GM19468 (cell line): ENCODE results near the gene EXOC6.

Experiments
- ATAC-seq: cut with Tn5 transposase; IDR thresholded peaks from one replicate; pipeline ENCODE4 v1.9.1; 2021; ENCODE audit warnings: mild to moderate bottlenecking, moderate library complexity, moderate number of reproducible peaks; ENCODE audit not compliant: unreplicated experiment; ENCODE audit errors: extremely low read depth

The EXOC6 gene

GRCh38 chr10:92848441-92849233, at the start of gene EXOC6:
Gene EXOC6 (plus strand): TSS chr10:92848520. CDS start chr10:92848534, 14 bp downstream.
- ATAC-seq = peak; percentile 44

DNA sequence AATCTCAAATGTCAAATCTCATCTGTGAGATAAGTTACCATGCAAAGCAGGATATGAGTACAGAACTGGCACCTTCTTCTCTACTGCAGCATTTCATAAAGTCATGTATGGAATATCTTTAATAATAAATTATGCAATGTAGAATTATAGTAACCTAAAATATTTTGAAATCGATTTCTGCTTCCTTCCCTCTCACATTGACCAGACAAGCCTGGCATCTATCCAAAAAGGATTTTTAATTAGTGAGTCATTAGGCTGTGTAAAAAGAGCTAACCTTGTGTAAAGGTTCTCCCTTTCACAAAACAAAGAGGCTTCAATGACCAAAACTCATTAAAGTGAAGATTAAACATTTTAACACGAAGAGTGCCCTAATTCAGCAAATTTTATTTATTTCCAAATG, 48.8 kb upstream of the EXOC6 start:
- ATAC-seq = no peak

- ATAC-seq = no peak
Measured at GRCh38 chr10:92800134-92800733, 48.1 kb upstream of the EXOC6 start.

GRCh38 chr10:92801978-92802872, 46.1 kb upstream of the EXOC6 start:
- ATAC-seq = no peak

- no peak for ATAC-seq
Measured at GRCh38 chr10:92809840-92810239, 38.5 kb upstream of the EXOC6 start.

DNA sequence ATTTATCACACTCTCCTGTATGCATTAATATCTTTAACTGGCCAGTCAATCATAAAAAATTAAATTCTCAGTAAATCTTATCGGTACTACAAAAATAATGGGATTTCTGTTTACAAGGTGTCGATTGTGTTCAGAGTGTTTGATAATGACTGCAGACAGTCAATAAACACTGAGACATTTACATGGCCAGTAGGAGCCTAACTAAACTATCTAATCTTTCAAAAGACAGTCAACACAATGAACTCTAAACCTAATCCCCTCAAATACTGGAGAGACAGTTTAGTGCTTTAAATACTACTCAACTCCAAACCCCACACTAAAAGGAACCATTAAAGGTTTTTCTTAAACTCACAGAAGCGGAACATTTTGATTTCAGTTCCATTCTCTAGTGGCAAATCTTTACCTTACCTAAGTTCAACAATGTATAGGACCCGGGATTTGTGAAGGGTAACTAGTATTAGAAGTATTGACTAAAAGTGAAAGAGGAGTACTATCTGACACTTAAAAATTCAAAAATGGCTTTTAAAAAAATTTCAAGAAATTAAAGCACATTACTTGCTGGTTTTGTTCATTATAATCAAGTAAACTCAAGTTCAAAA, 37.3 kb upstream of the EXOC6 start:
- no peak for ATAC-seq

DNA sequence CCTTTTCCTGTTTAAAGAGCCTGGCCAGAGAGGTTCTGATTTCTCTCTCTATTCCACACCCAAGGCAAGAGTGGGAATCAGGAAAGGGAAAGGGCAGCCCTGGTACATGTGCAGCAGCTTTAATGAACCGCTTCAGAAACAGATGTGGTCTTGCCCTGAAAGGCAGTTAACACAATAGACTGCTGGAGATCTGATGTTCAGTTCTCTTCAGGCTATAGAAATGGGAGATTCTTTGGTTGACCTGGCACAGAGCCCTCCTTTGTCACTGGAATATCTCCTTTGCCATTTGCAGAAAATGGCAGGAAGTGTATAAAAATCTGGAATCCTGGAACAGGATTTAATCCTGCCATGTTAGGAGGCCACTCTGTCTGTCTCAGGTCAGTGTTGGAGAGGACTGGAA, 36.3 kb upstream of the EXOC6 start:
- ATAC-seq = no peak

- no peak for ATAC-seq
Measured at GRCh38 chr10:92813979-92814378, 34.3 kb upstream of the EXOC6 start.

GRCh38 chr10:92814790-92815189, 33.5 kb upstream of the EXOC6 start:
- no peak for ATAC-seq

DNA sequence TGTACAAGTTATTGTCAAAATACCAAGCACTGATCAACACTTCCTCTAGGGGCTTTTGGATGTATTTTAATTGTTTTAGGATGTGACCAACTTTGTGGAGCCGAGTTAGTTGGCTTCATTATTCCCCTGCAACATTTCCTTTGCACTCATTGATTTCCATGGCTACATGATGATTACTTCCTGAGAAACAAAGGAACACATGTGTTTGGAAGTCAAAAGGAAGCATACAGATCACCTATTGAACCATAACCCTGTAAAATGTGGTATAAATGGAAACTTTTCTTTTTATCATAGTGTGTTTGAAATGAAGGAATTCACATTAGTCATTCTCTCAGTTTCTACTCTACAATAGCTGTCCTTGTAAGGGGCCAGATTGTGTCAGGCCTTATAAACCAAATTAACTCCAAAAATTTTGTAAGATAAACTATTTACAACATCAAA, 32.2 kb upstream of the EXOC6 start:
- no peak for ATAC-seq

- no peak for ATAC-seq
Measured at GRCh38 chr10:92822060-92822634, 26.2 kb upstream of the EXOC6 start.

DNA sequence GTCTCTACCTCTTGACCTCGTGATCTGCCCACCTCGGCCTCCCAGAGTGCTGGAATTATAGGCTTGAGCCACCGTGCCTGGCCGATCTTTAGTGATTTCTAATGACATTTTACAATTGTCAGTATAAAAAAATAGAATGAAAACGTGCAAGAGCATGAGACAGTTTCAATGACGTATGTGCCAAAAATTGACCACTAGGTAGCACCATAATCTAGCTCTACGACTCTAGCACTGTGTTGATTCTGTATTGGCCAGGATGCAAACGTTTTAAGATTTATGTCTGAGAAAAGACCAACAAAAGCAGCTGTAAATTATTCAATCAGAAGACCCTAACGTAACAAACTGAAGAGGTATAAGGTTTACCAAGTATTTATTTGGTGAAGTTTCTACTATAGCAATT, 25.4 kb upstream of the EXOC6 start:
- ATAC-seq = no peak

- ATAC-seq = no peak
Measured at GRCh38 chr10:92826061-92826460, 22.3 kb upstream of the EXOC6 start.

- ATAC-seq = no peak
Measured at GRCh38 chr10:92826504-92826903, 21.8 kb upstream of the EXOC6 start.

DNA sequence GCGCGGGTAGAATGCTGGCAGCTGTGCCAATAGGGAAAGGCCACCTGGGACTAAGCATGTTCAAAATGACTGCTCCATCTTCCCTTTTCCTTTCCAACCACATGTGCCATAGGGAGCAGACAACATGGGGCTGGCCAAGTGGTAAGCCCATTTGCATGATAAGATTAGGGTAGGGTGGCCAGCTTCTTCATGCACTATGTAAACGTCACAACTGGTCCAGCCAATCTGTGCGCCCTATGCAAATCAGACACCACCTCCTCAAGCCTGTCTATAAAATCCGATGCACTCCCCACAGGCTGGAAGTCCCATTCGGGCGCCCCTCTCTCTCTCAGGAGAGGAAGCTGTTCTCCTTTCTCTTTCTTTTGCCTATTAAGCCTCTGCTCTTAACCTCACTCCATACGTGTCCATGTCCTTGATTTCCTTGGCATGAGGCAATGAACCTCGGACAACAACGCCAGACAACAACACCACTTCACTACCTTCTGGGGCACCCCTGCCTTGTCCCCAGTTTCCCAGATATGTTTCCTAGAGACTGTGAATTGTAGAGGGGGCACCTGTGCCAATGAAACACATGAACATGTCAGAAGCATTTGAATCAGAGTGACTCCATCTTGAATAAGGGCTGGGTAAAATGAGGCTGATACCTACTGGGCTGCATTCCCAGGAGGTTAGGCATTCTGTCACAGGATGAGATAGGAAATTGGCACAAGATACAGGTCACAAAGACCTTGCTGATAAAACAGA, 19.1 kb upstream of the EXOC6 start:
- no peak for ATAC-seq

DNA sequence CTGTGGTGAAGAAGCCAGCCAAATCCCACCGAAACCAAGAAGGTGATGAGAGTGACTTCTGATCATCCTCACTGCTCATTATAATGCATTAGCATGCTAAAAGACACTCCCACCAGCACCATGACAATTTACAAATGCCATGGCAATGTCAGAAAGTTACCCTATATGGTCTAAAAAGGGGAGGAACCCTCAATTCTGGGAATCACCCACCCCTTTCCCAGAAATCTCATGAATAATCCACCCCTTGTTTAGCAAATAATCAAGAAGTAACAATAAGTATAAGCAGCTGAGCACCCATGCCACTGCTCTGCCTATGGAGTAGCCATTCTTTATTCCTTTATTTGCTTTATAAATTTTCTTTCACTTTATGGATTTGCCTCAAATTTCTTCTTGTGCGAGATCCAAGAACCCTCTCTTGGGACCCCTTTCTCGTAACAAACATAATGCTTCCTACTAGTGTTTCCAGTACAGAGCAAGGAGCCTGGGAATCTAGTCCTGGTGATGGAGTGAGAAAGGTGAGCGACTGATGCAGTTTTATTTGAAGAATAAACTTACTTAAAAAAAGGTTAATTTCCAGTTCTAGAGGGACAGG, 18.4 kb upstream of the EXOC6 start:
- no peak for ATAC-seq

- no peak for ATAC-seq
Measured at GRCh38 chr10:92830478-92831389, 17.6 kb upstream of the EXOC6 start.

DNA sequence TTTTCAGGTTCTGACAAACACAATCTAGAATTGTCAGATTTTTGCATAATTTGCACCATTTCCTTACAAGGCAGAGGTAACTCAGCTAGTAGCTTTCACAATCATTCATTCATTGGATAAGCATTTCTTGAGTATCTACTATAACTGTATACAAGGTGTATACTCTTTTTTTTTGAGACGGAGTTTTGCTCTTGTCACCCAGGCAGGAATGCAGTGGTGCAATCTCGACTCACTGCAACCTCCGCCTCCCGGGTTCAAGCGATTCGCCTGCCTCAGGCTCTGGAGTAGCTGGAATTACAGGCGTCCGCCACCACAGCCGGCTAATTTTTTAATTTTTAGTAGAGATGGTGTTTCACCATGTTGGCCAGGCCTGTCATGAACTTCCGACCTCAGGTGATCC, 16.2 kb upstream of the EXOC6 start:
- no peak for ATAC-seq
